Neural progenitor cell (in vitro differentiated cells): ENCODE data around the gene MRPL18.
"Not testable (repeated sequence)": the region's sequence is repeated elsewhere in the genome, so short reads cannot be mapped to it uniquely, and the experiment has no call there.

ENCODE experiments used
- CTCF ChIP-seq: fragments of 200-600 bp; sonication (generic); IDR thresholded peaks from 2 replicates; pipeline ENCODE4 v1.5.1; 2017; ENCODE audit warnings: antibody characterized with exemption, mild to moderate bottlenecking
- EZH2 ChIP-seq: fragments of 200-600 bp; sonication (generic); IDR thresholded peaks from 2 replicates; pipeline ENCODE4 v1.6.1; 2017; ENCODE audit warnings: antibody characterized with exemption, mild to moderate bottlenecking, moderate library complexity
- EZH2phosphoT487 ChIP-seq: fragments of 200-600 bp; sonication (generic); IDR thresholded peaks from 2 replicates; pipeline ENCODE4 v1.6.1; 2017; ENCODE audit warnings: antibody characterized with exemption

- not testable (repeated sequence) for TF ChIP-seq CTCF, EZH2, EZH2phosphoT487
Measured at GRCh38 chr6:159794976-159795375, 4.7 kb downstream of the MRPL18 start.
